ENCODE measurements around the gene MESD.
A peak's percentile ranks its signal among the peaks of the same experiment; 100 is the strongest.
"Not testable (repeated sequence)": the region's sequence is repeated elsewhere in the genome, so short reads cannot be mapped to it uniquely, and the experiment has no call there.

MESD gene

DNA sequence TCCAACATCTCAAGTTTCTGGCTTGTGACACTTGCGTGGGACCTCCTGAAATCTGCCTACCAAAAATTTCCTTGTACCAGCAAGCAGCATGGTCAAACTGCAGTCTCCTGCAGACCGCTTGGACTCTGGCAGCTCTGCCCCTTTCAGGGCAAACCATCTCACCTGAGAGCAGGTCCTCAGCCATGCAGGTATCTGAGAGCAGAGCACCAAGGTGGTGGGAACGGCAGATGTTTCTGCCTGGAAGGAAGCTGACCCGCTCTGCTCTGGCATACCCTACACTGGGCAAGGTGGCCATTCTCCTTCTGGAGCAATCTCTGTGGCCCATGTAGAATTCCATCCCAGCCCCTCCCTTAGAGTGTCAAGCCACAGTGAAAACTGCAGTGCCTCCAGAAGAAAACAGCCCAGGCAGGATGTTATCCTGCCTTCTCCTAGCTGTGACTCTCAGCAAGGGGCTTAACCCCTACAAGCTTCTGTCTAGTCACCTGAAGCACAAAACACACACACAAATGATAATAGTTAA, 21.6 kb downstream of the MESD start:
- no peak for DNase-seq (ENCODE audit: low read depth, low spot score)
- H3K27ac ChIP-seq = no peak overlapping the region

DNA sequence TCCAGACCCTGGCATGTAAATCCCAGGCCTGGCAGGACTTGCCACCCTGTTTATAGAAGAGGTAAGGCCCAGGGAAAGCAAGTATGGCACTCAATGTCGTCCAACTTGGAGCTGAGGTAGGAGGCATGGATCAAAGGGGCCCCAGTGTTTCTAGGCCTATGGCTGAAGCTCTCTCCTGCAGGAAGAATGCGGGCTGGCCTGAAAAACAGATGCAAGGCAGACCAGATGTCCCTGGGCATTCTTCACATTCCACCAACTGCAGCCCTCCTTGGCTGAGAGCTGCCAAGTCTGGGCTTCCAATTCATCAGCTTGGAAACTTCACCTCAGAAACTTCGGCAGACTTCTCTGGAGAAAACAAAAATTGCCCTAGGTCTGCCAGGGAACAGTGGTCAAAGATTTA, 22.2 kb downstream of the MESD start:
- no peak overlapping the region for H3K27ac ChIP-seq
- no peak for DNase-seq (ENCODE audit: low read depth, low spot score)

DNA sequence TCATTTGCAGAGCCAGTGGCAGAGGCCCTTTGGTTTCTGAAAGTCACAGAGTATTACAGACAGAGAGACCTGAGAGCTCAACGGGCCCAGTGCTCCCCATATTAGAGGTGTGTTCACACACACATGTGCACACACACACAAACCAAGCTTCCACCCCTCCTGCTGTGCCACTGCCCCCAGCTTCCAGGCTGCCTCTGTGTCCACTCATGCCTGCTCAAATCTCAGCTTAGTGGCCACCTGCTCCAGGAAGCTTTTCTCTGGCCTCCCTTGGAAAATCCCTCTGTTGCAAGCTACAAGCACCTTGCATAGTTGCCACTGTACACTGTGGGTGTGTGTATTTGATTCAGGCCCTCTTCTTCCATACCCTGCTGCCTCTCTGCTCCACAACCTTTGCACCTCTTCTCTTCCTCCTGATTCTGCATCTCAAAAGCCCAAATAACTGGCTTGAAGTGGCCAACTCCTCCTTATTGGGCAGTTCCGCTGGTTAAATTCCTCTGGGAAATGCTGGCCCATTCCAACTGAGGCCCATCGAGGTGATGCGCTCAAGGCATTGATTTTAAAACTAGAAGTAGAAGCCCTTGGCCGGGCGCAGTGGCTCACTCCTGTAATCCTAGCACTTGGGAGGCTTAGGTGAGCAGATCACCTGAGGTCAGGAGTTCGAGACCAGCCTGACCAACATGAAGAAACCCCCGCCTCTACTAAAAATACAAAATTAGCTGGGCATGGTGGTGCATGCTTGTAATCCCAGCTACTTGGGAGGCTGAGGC, 23.0 kb downstream of the MESD start:
- H3K27ac ChIP-seq = no peak overlapping the region
- no peak for DNase-seq (ENCODE audit: low read depth, low spot score)

DNA sequence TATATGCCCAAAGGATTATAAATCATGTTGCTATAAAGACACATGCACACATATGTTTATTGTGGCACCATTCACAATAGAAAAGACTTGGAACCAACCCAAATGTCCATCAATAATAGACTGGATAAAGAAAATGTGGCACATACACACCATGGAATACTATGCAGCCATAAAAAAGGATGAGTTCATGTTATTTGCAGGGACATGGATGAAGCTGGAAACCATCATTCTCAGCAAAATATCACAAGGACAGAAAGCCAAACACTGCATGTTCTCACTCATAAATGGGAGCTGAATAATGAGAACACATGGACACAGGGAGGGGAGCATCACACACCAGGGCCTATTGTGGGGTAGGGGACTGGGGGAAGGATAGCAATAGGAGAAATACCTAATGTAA, 24.2 kb downstream of the MESD start:
- not testable (repeated sequence) for DNase-seq (ENCODE audit: low read depth, low spot score); H3K27ac ChIP-seq

DNA sequence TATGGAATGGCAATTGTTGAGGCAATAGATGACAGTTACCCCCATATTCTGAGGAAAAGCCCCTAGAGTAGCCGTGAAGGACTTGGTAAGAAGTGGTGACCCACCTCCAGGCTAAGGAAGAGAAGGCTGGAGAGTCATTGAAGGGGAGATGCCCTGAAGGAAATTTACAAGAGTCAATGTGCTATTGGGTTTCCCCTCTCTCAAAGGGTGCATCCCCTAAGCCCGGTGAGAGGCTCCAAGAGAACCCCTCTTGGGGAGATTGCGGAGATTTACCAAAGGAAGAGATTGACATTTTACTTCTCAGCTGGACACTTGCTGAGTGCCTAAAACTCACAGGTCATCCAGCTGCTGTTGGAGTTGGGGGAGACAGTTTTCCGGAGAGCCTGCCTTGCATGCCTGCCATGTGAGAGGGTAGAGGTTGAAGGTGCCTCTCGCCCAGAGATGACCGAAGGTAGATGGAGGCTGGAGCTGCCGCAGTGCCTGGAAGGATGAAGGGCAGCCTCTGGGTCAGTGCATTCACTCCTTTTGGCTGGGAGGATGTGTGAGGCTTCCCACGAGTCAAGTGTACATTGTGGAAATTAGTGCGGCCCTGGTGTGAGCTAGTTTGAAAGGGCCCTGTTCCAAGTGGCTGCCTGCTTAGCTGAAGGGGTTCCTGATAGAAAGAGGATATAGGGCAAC, 30.7 kb downstream of the MESD start:
- no peak overlapping the region for H3K27ac ChIP-seq
- no peak for DNase-seq (ENCODE audit: low read depth, low spot score)

DNA sequence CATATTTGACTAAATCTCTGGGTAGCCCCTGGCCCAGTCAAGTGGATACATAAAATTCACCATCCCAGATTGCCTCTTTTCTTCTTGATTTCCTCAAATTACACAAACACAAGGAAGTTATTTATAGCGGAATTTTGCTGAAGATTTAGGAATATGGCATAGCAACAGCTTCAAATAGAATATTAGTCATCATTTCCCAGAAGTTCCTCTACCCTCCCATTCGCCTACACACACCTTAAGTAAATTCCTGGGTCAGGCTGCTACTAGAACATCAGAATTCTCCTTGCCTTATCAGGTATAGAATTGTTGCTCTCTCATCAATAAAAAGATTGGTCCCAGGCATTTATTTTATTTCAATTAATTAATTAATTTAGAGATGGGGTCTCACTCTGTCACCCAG, 31.6 kb downstream of the MESD start:
- no peak for DNase-seq (ENCODE audit: low read depth, low spot score)

DNA sequence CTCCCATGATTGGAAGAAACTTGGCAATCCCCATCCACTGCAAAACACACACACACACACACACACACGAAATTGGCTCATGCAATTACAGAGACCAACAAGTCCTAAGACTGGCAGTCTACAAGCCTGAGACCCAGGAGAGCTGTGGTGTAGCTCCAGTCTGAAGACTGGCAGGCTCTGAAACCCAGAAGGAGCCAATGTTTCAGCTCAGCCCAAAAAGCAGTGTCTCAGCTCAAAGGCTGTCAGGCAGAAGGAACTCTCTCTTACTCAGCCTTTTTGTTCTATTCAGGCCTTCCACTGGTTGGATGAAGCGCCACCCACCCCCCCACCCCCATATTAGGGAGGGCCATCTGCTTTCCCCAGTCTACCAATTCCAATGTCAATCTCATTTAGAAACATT, 32.1 kb downstream of the MESD start:
- no peak for DNase-seq (ENCODE audit: low read depth, low spot score)
- H3K27ac ChIP-seq = no peak overlapping the region

More for the DNA sequence above, 31.6 kb downstream of the MESD start:
- H3K27ac ChIP-seq = no peak overlapping the region

DNA sequence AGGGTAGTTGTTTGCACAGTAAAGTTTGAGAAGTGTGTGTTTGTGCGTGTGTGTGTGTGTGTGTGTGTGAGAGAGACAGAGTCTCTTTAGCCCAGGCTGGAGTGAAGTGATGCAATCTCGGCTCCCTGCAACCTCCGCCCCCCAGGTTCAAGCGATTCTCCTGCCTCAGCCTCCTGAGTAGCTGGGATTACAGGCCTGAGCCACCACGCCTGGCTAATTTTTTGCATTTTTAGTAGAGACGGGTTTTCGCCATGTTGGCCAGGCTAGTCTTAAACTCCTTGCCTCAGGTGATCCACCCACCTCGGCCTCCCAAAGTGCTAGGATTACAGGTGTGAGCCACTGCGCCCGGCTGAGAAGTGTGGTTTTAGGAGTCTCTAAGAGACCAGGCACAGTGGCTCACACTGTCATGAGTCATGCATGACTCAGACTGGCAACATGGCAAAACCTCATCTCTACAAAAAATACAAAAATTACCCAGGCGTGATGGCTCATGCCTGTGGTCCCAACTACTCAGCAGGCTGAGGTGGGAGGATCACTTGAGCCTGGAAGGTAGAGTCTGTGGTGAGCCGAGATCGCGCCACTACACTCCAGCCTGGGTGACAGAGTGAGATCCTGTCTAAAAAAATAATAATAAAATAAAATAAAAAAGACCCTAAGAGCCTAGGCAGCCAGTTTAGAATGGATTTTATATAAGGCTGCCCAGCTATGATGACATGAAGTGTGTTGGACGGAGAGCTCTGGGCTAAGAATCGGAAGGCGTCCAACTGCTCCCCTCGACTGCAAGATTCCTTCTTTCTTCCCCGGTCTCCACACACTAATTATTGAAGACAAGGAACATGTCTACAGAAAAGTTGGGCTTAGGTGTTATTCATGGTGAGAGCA, 33.8 kb downstream of the MESD start:
- peak; percentile 94 for DNase-seq (ENCODE audit: low read depth, low spot score)
- H3K27ac ChIP-seq = peak overlapping the region; percentile 14

DNA sequence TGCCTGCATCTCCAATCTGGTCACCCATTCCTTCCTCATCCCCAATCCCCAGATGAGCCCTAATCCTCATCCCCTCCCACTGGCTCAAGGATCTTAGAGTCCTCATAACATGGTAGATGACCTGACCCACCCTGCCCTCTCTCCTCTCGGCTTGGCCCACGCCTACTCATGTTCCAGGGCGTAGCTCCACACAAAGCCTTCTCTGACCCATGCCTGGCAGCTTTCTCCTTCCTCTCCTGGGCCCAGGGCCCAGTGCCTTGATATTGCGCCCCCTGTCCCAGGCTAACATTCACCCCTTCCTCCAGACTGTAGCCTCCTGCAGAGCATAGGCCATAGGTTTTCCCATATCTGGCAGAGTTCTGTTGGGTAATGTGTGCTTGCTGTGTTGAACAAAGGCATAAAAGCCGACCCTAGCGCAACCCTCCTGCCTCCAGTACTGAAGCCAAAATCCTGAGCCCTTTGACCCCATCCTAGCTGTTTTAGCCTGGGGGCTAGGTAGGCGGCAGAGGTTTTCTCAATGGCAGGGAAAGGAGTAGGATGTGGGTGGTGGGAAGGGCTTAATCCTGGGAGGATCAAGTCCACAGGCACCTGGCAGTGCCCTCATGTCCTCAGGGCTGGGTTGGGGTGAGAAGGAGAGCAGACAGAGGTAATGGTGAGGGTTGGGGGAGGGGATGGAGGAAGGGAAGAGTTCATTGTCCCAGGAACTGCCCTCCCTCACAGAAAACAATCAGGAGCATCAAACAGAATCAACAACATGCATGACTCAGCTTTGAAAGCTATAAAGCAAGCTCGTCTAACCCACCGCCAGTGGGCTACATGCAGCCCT, 35.5 kb downstream of the MESD start:
- H3K27ac ChIP-seq = no peak overlapping the region
- no peak for DNase-seq (ENCODE audit: low read depth, low spot score)

DNA sequence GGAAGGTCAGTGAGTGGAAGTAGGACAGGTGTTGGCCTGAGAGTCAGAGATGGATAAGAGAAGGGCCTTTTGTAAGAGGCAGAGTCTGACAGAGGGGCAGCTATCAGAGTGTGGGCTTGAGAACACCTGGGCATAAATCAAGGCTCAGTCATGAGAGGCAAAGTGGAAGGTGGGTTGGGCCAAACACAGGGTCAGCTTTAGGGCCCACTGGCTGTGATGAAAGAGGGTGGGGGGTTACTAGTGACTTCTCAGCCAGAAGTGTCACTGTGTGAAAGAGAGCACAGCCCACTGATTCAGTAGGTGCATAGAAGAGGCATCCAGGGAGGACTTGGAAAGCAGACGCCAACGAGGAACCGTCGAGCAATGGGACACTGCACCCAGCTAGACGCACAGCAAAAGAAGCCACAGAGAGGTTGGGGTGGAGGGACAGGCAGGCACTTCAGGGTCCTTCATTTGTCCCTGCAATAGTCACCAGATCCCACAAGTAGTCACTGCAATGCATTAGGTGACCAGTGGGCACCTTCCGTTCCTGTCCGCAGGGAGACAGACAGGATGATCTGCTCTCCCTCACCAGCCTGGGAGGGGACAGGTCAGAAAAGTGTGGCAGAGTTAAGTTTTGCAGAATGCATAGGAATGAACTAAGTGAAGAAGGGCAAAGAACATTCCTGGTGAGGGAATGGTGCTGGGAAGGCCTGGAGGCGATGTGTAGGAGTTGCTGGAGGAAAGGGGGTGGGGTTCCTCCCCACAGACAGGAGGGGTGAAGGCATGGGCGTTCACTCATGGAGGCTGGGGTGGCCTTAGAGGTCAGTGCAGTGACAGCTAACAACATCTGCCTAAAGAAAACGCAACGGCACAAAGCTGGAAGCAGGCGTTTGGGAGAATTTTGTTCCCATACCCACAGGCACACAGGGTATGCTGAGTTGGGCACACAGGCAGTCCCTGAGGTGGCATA, 36.3 kb downstream of the MESD start:
- no peak overlapping the region for H3K27ac ChIP-seq
- no peak for DNase-seq (ENCODE audit: low read depth, low spot score)

DNA sequence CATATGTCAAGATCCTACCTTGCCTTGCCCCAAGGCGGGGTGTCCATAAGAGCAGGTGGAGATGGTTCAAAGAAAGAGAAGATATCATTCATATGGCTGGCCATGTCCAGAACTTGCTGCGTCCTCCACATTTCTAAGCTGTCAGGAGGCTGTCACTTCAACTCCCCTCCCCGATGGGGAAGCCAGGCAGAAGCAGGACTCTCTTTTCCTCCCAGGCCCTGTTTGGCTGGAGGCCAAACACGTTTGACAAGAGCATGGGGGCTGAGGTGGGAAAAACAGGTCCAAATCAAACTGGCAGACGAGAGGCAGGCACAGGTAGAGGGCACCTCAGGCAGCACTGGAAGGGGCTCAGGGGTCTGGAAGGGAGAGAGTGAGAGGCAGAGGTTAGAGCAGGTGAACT, 37.7 kb downstream of the MESD start:
- no peak overlapping the region for H3K27ac ChIP-seq
- DNase-seq (ENCODE audit: low read depth, low spot score) = no peak

DNA sequence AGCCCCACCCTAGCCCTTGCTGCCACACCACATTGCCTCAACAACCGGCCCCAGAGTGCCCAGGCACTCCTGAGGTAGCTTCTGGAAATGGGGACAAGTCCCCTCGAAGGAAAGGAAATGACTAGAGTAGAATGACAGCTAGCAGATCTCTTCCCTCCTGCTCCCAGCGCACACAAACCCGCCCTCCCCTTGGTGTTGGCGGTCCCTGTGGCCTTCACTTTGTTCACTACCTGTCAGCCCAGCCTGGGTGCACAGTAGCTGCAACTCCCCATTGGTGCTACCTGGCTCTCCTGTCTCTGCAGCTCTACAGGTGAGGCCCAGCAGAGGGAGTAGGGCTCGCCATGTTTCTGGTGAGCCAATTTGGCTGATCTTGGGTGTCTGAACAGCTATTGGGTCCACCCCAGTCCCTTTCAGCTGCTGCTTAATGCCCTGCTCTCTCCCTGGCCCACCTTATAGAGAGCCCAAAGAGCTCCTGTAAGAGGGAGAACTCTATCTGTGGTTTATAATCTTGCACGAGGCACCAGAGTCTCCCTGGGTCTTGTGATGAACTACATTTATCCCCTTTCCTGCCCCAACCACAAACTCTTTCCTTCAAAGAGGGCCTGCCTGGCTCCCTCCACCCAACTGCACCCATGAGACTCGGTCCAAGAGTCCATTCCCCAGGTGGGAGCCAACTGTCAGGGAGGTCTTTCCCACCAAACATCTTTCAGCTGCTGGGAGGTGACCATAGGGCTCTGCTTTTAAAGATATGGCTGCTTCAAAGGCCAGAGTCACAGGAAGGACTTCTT, 39.1 kb downstream of the MESD start:
- no peak for DNase-seq (ENCODE audit: low read depth, low spot score)
- no peak overlapping the region for H3K27ac ChIP-seq

DNA sequence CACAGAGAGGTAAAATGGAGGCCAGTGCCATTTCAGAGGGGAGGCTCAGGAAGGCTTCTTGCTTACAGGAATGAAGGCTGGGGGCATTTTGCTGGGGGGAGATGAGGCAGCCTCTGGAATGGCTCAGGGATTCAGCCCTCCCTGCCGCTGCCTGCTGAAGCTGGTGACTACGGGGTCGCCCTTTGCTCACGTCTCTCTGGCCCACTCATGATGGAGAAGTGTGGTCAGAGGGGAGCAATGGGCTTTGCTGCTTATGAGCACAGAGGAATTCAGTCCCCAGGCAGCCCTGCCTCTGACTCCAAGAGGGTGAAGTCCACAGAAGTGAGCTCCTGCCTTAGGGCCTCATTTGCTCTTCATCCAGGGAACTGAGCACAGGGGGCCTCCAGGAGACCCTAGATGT, 39.9 kb downstream of the MESD start:
- no peak for DNase-seq (ENCODE audit: low read depth, low spot score)

DNA sequence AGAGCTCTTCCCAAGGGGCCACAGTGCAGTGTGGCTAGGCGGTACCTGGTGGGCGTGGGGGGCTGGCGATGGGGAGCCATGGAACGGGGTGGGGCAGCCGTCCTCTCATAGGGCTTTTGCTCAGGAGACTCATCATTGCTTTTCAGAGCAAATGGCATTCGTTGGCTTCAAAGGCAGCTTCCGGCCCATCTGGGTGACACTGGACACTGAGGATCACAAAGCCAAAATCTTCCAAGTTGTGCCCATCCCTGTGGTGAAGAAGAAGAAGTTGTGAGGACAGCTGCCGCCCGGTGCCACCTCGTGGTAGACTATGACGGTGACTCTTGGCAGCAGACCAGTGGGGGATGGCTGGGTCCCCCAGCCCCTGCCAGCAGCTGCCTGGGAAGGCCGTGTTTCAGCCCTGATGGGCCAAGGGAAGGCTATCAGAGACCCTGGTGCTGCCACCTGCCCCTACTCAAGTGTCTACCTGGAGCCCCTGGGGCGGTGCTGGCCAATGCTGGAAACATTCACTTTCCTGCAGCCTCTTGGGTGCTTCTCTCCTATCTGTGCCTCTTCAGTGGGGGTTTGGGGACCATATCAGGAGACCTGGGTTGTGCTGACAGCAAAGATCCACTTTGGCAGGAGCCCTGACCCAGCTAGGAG, 40.8 kb downstream of the MESD start:
- no peak for DNase-seq (ENCODE audit: low read depth, low spot score)
- no peak overlapping the region for H3K27ac ChIP-seq

More for the DNA sequence above, 39.9 kb downstream of the MESD start:
- no peak overlapping the region for H3K27ac ChIP-seq

DNA sequence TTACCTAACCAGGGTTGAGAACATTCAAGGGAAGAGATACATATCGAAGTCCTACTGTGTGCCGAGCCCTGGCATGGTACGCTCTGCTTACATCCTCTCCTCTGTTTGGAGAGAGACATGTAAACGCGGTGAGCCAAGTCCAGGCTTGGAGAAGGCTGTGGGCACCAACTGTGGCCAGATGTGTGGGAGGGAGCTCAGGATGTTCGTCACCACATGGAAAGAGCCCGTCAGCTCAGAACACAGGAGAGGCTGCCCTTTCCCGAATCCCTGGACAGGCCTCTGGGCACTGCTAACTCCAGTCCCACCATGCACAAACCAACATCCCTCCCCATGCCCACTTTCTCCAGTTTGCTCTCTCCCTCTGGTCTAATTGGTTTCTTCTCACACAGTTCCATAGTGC, 43.0 kb downstream of the MESD start:
- no peak for DNase-seq (ENCODE audit: low read depth, low spot score)
- H3K27ac ChIP-seq = no peak overlapping the region

DNA sequence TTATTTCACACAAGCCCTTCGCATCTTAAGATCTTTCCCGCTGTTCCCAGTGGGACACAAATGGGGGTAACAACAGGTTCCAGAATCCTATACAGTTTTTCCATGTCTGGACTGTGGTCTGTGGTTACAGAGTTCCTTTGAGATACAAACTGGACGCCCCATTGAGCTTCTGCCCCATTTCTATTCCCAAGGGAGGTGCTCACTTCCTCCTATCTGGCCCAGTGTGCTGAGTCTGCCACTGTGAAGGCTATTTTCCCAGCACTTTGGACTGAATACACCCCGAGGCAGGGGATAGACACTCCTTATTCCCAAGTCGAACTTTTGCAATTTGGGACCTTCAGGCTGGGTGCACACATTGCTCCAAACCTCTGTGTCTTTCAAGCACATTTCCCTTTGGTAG, 44.0 kb downstream of the MESD start:
- no peak overlapping the region for H3K27ac ChIP-seq
- no peak for DNase-seq (ENCODE audit: low read depth, low spot score)

DNA sequence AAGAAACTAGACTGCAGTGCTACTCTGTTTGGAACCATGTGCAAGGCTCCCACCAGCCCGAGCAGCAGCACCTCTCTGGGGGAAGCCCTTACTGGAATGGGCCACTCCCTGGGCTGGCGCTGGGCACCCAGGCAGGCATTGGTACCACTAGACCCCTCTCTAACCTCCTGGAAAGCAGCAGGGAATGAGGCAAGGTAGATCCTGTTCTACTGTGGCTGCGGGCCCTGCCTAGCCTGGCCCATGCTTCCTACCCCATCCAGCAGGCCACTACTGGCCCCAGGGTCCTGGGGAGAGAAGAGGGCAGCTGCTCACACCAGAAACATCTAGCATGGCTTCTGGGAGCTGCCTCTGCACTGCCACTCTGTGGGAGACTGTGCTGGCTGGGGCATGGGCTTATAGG, 44.8 kb downstream of the MESD start:
- no peak for DNase-seq (ENCODE audit: low read depth, low spot score)
- no peak overlapping the region for H3K27ac ChIP-seq

Data from epithelial cell of prostate (primary cell).